ENCODE results near the gene ICAM3.
"Not testable (repeated sequence)": the region's sequence is repeated elsewhere in the genome, so short reads cannot be mapped to it uniquely, and the experiment has no call there.

ICAM3 gene

GRCh38 chr19:10339380-10339960, at the start of gene ICAM3:
Gene ICAM3 (minus strand): TSS chr19:10339624. CDS start chr19:10339614, 10 bp downstream.
- DNase-seq = peak; percentile 77 to 83

GRCh38 chr19:10388957-10389356, 49.5 kb upstream of the ICAM3 start:
- DNase-seq = peak; percentile 91 to 94

GRCh38 chr19:10384580-10384979, 45.2 kb upstream of the ICAM3 start:
- DNase-seq = no peak

DNA sequence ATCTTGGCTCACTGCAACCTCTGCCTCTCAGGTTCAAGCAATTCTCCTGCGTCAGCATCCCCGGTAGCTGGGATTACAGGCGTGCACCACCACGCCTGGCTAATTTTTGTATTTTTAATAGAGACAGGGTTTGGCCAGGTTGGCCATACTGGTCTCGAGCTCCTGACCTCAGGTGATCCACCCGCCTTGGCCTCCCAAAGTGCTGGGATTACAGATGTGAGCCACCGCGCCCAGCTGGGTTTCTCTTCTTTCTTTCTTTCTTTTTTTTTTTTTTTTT, 43.7 kb upstream of the ICAM3 start:
- not testable (repeated sequence) for DNase-seq

- peak; percentile 97 to 98 for DNase-seq
These were observed 41.1 kb upstream of the ICAM3 start, which contains the start of gene TYK2 for GRCh38 chr19:10380313-10381102. Gene TYK2 (minus strand): TSS chr19:10380572. CDS start chr19:10378406, 2,166 bp downstream.

DNA sequence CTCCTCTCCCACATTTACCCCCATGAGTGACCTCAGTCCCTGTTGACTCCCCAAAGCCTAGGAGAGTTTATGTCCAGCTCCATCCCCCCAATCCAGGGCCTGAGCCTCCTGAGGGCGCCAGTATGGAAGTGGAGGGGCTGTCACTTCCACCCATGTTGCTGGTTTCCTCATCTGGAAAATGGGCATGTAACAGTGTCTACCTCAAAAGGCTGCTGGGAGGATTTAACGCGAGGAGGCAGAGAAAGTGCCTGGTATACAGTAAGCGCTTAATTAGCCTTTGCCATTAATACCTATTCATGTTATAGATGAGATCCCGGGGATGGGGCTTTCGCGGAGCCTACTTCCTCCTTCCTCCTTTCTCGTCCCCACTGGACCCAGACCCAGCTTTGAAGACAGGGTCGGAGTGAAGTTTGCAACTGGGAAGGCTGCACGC, 40.5 kb upstream of the ICAM3 start:
- DNase-seq = no peak

GRCh38 chr19:10378124-10378523, 38.7 kb upstream of the ICAM3 start:
- DNase-seq = no peak

- not testable (repeated sequence) for DNase-seq
These were observed 37.8 kb upstream of the ICAM3 start for GRCh38 chr19:10377140-10377640.

GRCh38 chr19:10374931-10375330, 35.5 kb upstream of the ICAM3 start:
- DNase-seq = no peak

- DNase-seq = no peak
These were observed 33.3 kb upstream of the ICAM3 start for GRCh38 chr19:10372690-10373089.

GRCh38 chr19:10368101-10368803, 28.8 kb upstream of the ICAM3 start:
- no peak for DNase-seq

- not testable (repeated sequence) for DNase-seq
These were observed 27.6 kb upstream of the ICAM3 start for GRCh38 chr19:10366950-10367512.

GRCh38 chr19:10365518-10365917, 26.1 kb upstream of the ICAM3 start:
- DNase-seq = no peak

DNA sequence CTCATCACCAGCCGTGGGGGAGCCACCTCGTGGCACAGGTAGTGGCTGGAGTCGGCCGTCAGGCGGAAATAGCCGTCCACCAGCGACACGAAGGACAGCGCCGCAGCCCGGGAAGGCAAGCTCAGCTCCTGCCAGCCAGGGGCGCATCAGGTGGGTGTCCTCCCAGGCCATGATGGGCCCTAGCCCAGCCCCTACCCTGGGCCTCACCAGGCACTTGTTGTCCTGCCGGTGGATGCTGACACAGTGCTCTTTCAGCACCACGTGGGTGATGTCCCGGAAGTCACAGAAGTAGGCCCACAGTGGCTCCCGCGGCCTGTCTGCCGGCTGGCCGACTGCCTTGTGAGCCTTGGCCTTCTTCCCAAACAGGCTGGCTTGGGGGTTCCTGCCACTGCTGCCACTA, 25.2 kb upstream of the ICAM3 start:
- no peak for DNase-seq

DNA sequence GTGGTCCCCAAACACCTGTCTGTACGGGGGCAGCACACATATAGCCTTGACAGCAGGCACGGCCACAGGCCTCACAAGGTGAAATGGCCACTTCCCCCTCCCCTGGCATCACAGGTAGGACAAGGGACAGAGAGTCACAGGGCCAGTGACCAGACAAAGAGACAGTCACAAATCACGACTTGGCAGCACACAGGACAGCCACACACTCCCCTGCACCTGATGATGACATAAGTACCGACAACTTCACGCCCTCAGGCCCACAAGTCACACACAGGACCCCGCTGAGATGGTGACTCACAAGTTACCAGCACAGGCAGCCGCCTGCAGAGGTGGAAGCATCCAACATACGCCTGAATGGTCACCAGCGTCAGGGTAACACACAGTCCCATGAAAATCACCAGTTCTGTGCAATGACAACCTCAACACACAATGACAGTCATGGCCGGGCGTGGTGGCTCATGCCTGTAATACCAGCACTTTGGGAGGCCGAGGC, 24.4 kb upstream of the ICAM3 start:
- DNase-seq = no peak

- DNase-seq = no peak
These were observed 22.8 kb upstream of the ICAM3 start for GRCh38 chr19:10362259-10362658.

DNA sequence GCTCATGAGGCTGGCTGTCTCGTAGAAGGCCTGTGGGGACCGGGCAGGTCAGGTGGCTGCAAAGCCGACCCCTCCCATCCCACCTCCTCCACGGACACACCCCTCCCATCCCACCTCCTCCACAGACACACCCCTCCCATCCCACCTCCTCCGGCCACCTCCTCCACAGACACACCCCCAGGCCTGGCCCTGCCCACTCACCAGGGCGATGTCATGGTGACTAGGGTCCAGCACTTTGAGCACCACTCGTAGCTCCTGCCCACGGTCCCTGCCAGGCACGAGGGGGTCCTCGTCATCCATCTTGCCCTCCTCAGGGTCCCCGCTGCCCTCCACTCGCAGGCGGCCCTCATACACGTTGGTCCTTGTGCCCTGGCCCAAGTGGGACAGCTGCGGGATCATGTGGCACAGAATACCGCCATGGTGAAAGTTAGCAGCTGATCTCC, 22.2 kb upstream of the ICAM3 start:
- no peak for DNase-seq

GRCh38 chr19:10356431-10356830, 17.0 kb upstream of the ICAM3 start:
- DNase-seq = no peak

DNA sequence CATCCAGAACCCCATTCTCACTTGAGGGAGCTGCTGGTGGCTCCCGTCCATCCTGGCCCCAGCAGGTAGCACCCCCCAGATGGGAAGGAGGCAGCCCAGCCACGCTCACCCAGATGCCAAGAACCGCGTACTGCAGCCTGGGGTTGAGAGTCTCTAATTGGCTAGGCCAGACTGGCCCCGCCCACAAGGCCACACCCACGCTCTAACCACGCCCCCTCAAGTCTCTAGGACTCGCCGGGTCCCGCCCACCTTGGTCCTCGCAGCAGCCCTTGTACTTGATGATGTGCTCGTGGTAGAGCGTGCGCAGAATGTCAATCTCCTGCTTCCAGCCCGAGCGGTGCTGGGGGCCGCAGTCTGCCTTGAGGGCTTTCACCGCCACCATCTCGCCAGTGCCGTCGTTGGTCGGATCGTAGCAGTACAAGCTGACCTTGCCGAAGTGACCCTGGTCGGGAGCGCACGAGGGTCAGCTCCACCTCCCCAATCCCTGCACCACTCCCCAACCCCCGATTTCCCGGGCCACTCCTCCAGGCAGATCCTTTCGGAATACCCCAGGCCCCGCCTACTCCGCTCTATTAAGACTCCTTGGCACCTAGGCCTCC, 14.5 kb upstream of the ICAM3 start:
- peak; percentile 63 to 70 for DNase-seq

DNA sequence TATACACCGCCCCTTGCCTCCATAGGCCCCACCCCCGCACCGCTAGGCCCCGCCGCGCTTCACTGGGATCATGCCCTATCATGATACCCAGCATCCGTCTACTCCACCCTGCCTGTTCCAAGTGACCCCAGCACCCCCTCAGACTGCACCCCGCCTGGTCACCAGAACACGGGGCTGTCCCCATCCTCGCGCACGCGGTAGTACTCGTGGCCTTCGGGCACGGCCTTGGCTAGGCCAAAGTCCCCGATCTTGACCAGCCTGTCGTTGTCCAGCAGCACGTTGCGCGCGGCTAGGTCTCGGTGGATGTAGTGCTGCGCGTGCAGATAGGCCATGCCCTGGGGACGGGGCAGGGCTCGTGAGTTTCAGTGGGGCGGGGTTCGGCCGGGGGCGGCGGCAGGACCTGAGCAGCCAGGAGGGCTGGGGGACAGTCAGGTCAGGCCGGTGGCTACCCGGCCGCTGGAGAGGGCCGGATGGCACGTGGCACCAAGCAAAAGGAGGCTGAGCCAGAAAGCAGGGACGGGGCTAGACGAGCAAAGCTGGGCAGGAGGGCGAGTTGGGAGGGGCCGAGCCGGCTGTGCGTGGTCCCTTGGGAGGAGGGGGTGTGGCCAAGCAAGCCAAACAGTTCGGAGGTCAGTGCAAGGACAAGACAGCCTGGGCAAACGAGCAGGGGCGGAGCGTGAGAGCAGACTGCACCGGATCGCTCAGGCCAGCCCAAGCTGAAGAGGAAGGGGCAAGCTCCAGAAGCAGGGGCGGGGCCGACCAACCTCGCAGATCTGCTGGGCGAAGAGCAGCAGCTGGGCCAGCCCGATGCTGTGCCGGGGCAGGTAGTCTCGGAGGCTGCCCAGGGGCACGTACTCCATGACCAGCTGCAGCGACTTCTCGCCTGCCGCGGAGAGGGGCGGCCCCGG, 13.6 kb upstream of the ICAM3 start:
- DNase-seq = no peak

- no peak for DNase-seq
These were observed 7.1 kb upstream of the ICAM3 start for GRCh38 chr19:10346509-10346908.

GRCh38 chr19:10344780-10345179, 5.4 kb upstream of the ICAM3 start:
- DNase-seq = no peak

Data from activated CD4-positive, alpha-beta T cell treated with anti-CD3 and anti-CD28 coated beads, Interleukin-2, amount 50 U/mL, for 48 hours (primary cell).